H1 (cell line): Measurements from ENCODE around the gene LHB. TPM values are rescaled to one million over a fixed set of nuclear protein-coding genes. Genes with fewer than 3 reads are reported as not detected.
"Not testable (repeated sequence)": the region's sequence is repeated elsewhere in the genome, so short reads cannot be mapped to it uniquely, and the experiment has no call there.

Experiments
- CTCF ChIA-PET: fragments of 300-600 bp; sonication (Branson Sonifier 250); formaldehyde crosslinking; loops from one replicate; lab custom pipeline; 2021; ENCODE audit not compliant: partially characterized antibody; lab: Charles Lee
- POLR2A ChIA-PET: fragments of 300-600 bp; sonication (Branson Sonifier 250); formaldehyde crosslinking; loops from one replicate; lab custom pipeline; 2021; ENCODE audit warnings: inconsistent platforms; ENCODE audit not compliant: partially characterized antibody; lab: Charles Lee
- DNase-seq, 2 experiments: peaks; one replicate each; pipeline versions ENCODE4 v3.0.0 to v3.0.0-alpha.2; 2010 to 2022; ENCODE audit warnings: low spot score in 2 of 2, low read depth in 1 of 2, mixed read lengths in 1 of 2
- FAIRE-seq: peaks from 2 replicates; lab custom pipeline; 2011; peaks lifted over from hg19 to GRCh38; lab: Jason Lieb, UNC
- H2AFZ ChIP-seq: 2 replicates; pipeline ENCODE4 v1.8.1; 2012; ENCODE audit warnings: low read length, inconsistent platforms
- H2AK5ac ChIP-seq: 2 replicates; pipeline ENCODE4 v1.6.1; 2013; ENCODE audit warnings: low read depth, low read length
- H2BK120ac ChIP-seq: replicated peaks from 2 replicates; pipeline ENCODE3; 2013; ENCODE audit warnings: low read depth, low read length, inconsistent platforms
- H2BK12ac ChIP-seq: 2 replicates; pipeline ENCODE4 v1.6.1; 2013; ENCODE audit warnings: low read depth, low read length
- H2BK15ac ChIP-seq: 2 replicates; pipeline ENCODE4 v1.6.1; 2013; ENCODE audit warnings: low read length
- H2BK20ac ChIP-seq: 2 replicates; pipeline ENCODE4 v1.6.1; 2013; ENCODE audit warnings: low read length
- H2BK5ac ChIP-seq: 2 replicates; pipeline ENCODE4 v1.6.1; 2013; ENCODE audit warnings: low read depth, low read length
- H3K14ac ChIP-seq: 2 replicates; pipeline ENCODE4 v1.6.1; 2013; ENCODE audit warnings: inconsistent platforms; ENCODE audit not compliant: insufficient read length
- H3K18ac ChIP-seq: 2 replicates; pipeline ENCODE4 v1.6.1; 2013; ENCODE audit warnings: low read length; ENCODE audit errors: extremely low read depth
- H3K23ac ChIP-seq: 2 replicates; pipeline ENCODE4 v1.6.1; 2013; ENCODE audit warnings: inconsistent platforms; ENCODE audit not compliant: insufficient read length
- H3K23me2 ChIP-seq: 2 replicates; pipeline ENCODE4 v1.6.1; 2013; ENCODE audit warnings: low read depth, low read length
- H3K27ac ChIP-seq: 2 replicates; pipeline ENCODE4 v1.6.1; 2011; ENCODE audit warnings: low read depth, low read length, inconsistent platforms
- H3K27me3 ChIP-seq, 4 experiments: replicated peaks in 1 of 4; 1 replicate in 1 of 4; 2 replicates in 3 of 4; pipeline versions ENCODE4 v1.6.1 to v1.8.1; 2011 to 2013; ENCODE audit warnings: low read length in 3 of 4, mild to moderate bottlenecking in 3 of 4, inconsistent platforms in 2 of 4, mixed read lengths in 2 of 4, moderate library complexity in 1 of 4; ENCODE audit not compliant: control insufficient read depth in 3 of 4, insufficient read depth in 3 of 4; ENCODE audit errors: extremely low read depth in 1 of 4
- H3K36me3 ChIP-seq, 4 experiments: 2 replicates each; pipeline versions ENCODE4 v1.6.1 to v1.8.1; 2011 to 2013; ENCODE audit warnings: mild to moderate bottlenecking in 4 of 4, low read length in 3 of 4, moderate library complexity in 2 of 4, control low read depth in 1 of 4, inconsistent platforms in 1 of 4; ENCODE audit not compliant: insufficient read depth in 4 of 4, control insufficient read depth in 2 of 4
- H3K4ac ChIP-seq: replicated peaks from 2 replicates; pipeline ENCODE3; 2013; ENCODE audit warnings: low read length, low read depth, mixed read lengths, inconsistent platforms; ENCODE audit not compliant: insufficient read length
- H3K4me1 ChIP-seq, 4 experiments: replicated peaks in 1 of 4; 1 replicate in 1 of 4; 2 replicates in 3 of 4; pipeline versions ENCODE4 v1.6.1 to v1.8.1; 2011 to 2013; ENCODE audit warnings: low read length in 3 of 4, inconsistent platforms in 2 of 4, mixed read lengths in 1 of 4; ENCODE audit not compliant: insufficient read depth in 4 of 4, control insufficient read depth in 3 of 4
- H3K4me2 ChIP-seq, 2 experiments: 2 replicates each; pipeline versions ENCODE4 v1.6.1 to v1.8.1; 2011 to 2013; ENCODE audit warnings: low read depth in 2 of 2, low read length in 2 of 2, control low read depth in 1 of 2, inconsistent platforms in 1 of 2, mild to moderate bottlenecking in 1 of 2; ENCODE audit not compliant: insufficient read depth in 1 of 2
- H3K4me3 ChIP-seq, 4 experiments: fragments of 200-600, 300-600 bp in 1 of 4; sonication (generic), shearing (Covaris generic), sonication (Bioruptor Twin) in 1 of 4; 2 replicates each; pipeline versions ENCODE4 v1.5.1 to v1.8.1; 2011 to 2016; ENCODE audit warnings: low read length in 4 of 4, low read depth in 3 of 4, control low read depth in 2 of 4, inconsistent platforms in 2 of 4, mild to moderate bottlenecking in 2 of 4, mixed read lengths in 1 of 4, moderate library complexity in 1 of 4; ENCODE audit not compliant: insufficient read depth in 2 of 4; ENCODE audit errors: extremely low read depth in 1 of 4
- H3K56ac ChIP-seq: replicated peaks from 2 replicates; pipeline ENCODE3; 2013; ENCODE audit warnings: low read depth, mild to moderate bottlenecking, mixed read lengths, low read length, inconsistent platforms; ENCODE audit not compliant: insufficient read length
- H3K79me1 ChIP-seq: 2 replicates; pipeline ENCODE4 v1.6.1; 2013; ENCODE audit warnings: low read depth, low read length, control low read depth
- H3K79me2 ChIP-seq, 2 experiments: 2 replicates each; pipeline versions ENCODE4 v1.6.1 to v1.8.1; 2012 to 2013; ENCODE audit warnings: low read length in 2 of 2, mild to moderate bottlenecking in 2 of 2, inconsistent platforms in 1 of 2; ENCODE audit not compliant: insufficient read depth in 2 of 2, control insufficient read depth in 1 of 2
- H3K9ac ChIP-seq, 4 experiments: replicated peaks in 1 of 4; 1 replicate in 1 of 4; 2 replicates in 3 of 4; pipeline versions ENCODE4 v1.6.1 to v1.8.1; 2011 to 2013; ENCODE audit warnings: low read depth in 3 of 4, low read length in 3 of 4, control low read depth in 2 of 4, mild to moderate bottlenecking in 2 of 4, moderate library complexity in 2 of 4, inconsistent platforms in 1 of 4; ENCODE audit errors: extremely low read depth in 1 of 4
- H3K9me3 ChIP-seq, 2 experiments: 2 replicates each; pipeline versions ENCODE4 v1.6.1 to v1.8.1; 2012 to 2013; ENCODE audit warnings: mild to moderate bottlenecking in 2 of 2, moderate library complexity in 2 of 2, control low read depth in 1 of 2, inconsistent platforms in 1 of 2, low read depth in 1 of 2, low read length in 1 of 2, mixed read lengths in 1 of 2; ENCODE audit not compliant: insufficient read depth in 2 of 2
- H4K20me1 ChIP-seq, 2 experiments: replicated peaks in 1 of 2; 2 replicates each; pipeline versions ENCODE3 to v1.8.1; 2011 to 2013; ENCODE audit warnings: inconsistent platforms in 2 of 2, low read length in 2 of 2, mild to moderate bottlenecking in 1 of 2; ENCODE audit not compliant: insufficient read depth in 2 of 2, control insufficient read depth in 1 of 2
- H4K5ac ChIP-seq: 2 replicates; pipeline ENCODE4 v1.6.1; 2013; ENCODE audit warnings: low read length, low read depth, mixed read lengths, inconsistent platforms; ENCODE audit not compliant: insufficient read length
- H4K8ac ChIP-seq: 2 replicates; pipeline ENCODE4 v1.8.0; 2013; ENCODE audit warnings: mild to moderate bottlenecking, moderate library complexity, low read length, inconsistent platforms; ENCODE audit not compliant: insufficient read depth; ENCODE audit errors: extremely low read depth
- H4K91ac ChIP-seq: replicated peaks from 2 replicates; pipeline ENCODE3; 2013; ENCODE audit warnings: low read length, mixed read lengths, inconsistent platforms; ENCODE audit not compliant: insufficient read length
- SP1 ChIP-seq: IDR thresholded peaks from 2 replicates; pipeline ENCODE4 v1.6.1; 2011; ENCODE audit warnings: low read depth, low read length
- WGBS, 2 experiments: shearing (Covaris generic) in 1 of 2; methylation state at CpG; one replicate each; pipeline versions ENCODE4 v1.1.6 to v1.1.7; 2013 to 2015; ENCODE audit warnings: low lambda C conversion rate in 2 of 2, mixed read lengths in 2 of 2, inconsistent platforms in 1 of 2, low coverage in 1 of 2, missing lambda C conversion rate in 1 of 2; ENCODE audit not compliant: insufficient replicate concordance in 2 of 2, insufficient coverage in 1 of 2, insufficient read length in 1 of 2; ENCODE audit errors: extremely low coverage in 1 of 2, missing lambda C conversion rate in 1 of 2; 5-methylcytosine and 5-hydroxymethylcytosine counted together
- polyA plus RNA-seq, 7 experiments: library from polyadenylated mRNA; depleted of rRNA in 3 of 7; stranded (reverse) in 5 of 7; unstranded in 2 of 7; fragments of >200 nt in 5 of 7; fragments of 200-250 nt in 2 of 7; gene quantifications; 1 replicate in 5 of 7; 2 replicates in 1 of 7; 4 replicates in 1 of 7; pipeline versions ENCODE4 v1.2.1 to v1.2.3, GENCODE V29; 2011 to 2013; ENCODE audit warnings: missing spikeins in 2 of 7, mixed read lengths in 2 of 7
- total RNA-seq: library from RNA; stranded (reverse); fragmentation: NEBNext Ultra II Directional; extraction: Animal tissue kit (Norgen Biotek cat#: 25700); gene quantifications from 2 replicates; pipeline ENCODE4 v1.2.1, GENCODE V29; 2021
- TF ChIP-seq, protein P1 (sequence below), 3 experiments: IDR thresholded peaks; 1 replicate in 2 of 3; 2 replicates in 1 of 3; pipeline versions ENCODE4 v1.5.1 to v1.6.1; 2011; ENCODE audit warnings: low read length in 3 of 3, mild to moderate bottlenecking in 3 of 3, inconsistent platforms in 2 of 3, low read depth in 1 of 3, moderate library complexity in 1 of 3; ENCODE audit not compliant: insufficient read depth in 1 of 3; ENCODE audit errors: control extremely low read depth in 1 of 3

LHB gene
- total and polyA plus RNA-seq, 2 of the 8 experiments (the other 6 are each of a cell fraction or from before 2014, with no cell fraction given) = 0.53 TPM; not detected in 1

DNA sequence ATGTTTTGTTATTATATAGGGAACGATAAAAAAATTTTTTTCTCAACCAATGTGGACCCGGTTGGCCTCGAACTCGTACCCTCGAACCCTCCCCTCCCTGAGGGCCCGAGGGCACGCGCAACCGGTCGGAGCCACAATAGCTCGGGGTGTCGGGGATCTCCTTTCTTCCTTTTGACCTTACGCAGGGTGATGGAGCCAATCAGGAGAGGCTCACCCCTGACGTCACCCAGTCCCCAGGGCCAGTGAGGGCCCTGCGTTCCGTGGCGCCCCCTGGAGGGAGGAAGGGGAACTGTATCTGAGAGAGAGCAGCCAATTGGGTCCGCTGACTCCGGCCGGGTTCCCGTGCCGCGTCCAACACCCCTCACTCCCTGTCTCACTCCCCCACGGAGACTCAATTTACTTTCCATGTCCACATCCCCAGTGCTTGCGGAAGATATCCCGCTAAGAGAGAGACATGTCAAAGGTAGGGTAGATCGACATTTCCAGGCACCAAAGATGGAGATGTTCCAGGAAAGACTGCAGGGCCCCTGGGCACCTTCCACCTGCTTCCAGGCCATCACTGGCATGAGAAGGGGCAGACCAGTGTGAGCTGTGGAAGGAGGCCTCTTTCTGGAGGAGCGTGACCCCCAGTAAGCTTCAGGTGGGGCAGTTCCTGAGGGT is 14.9 kb upstream of the LHB start, which contains the start of gene CGB2 (continued):
- TF ChIP-seq, protein P1, sequence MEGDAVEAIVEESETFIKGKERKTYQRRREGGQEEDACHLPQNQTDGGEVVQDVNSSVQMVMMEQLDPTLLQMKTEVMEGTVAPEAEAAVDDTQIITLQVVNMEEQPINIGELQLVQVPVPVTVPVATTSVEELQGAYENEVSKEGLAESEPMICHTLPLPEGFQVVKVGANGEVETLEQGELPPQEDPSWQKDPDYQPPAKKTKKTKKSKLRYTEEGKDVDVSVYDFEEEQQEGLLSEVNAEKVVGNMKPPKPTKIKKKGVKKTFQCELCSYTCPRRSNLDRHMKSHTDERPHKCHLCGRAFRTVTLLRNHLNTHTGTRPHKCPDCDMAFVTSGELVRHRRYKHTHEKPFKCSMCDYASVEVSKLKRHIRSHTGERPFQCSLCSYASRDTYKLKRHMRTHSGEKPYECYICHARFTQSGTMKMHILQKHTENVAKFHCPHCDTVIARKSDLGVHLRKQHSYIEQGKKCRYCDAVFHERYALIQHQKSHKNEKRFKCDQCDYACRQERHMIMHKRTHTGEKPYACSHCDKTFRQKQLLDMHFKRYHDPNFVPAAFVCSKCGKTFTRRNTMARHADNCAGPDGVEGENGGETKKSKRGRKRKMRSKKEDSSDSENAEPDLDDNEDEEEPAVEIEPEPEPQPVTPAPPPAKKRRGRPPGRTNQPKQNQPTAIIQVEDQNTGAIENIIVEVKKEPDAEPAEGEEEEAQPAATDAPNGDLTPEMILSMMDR (IDR thresholded peaks at IDR 0.05; ENCODE audit: control extremely low read depth in 1 of 3, insufficient read depth in 1 of 3, low read depth in 1 of 3, low read length in 3 of 3) = peak; percentile 33 to 70 (median 34); a peak in 3 of 4 replicates
- TF ChIP-seq SP1 = peak; percentile 17; the same call in 1 of the 2 replicates

DNA sequence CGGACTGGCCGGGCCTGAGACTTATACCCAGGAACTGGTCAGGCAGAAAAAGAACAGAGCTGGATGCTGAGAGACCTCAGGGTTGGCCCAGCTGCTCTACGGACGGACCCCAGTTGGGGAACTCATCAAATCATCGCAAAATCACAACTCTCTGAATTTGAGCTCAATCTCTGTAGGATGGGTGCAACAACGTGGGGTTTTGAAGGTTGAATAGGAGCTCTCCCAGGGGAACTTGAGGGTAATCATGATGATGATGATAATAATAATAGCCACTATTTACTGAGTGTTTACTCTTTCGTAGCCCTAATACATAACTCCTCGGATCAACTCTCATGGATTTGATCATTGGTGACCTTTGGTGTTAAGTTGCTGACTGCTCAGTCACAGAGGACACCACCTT is 13.4 kb upstream of the LHB start:
- CTCF ChIA-PET = interaction anchor here (0.5 to 2.5 kb wide), 2 partner anchors 11 to 33 kb away, joined by 3 to 9 read pairs; a partner anchor contains a TSS
- POLR2A ChIA-PET, H3K27ac ChIP-seq, FAIRE-seq, H3K56ac ChIP-seq, H3K4ac ChIP-seq, H4K20me1 ChIP-seq, H2BK15ac ChIP-seq, H2AK5ac ChIP-seq, H2AFZ ChIP-seq, H3K79me2 ChIP-seq, H2BK120ac ChIP-seq, H4K5ac ChIP-seq, H3K4me3 ChIP-seq, H3K9me3 ChIP-seq, H3K23me2 ChIP-seq, H4K91ac ChIP-seq, H3K18ac ChIP-seq, H3K14ac ChIP-seq, H3K9ac ChIP-seq, H3K27me3 ChIP-seq, H4K8ac ChIP-seq, H3K23ac ChIP-seq, DNase-seq, H3K36me3 ChIP-seq, H3K4me2 ChIP-seq, H2BK5ac ChIP-seq, H2BK20ac ChIP-seq, H2BK12ac ChIP-seq, H3K4me1 ChIP-seq, H3K79me1 ChIP-seq: not testable (repeated sequence)
- 92% methylated on average over 4 of the region's 8 CpGs; no CpG with 5 or more reads in 1 of the 2 experiments for WGBS, 2 experiments
